Thoracic aorta (tissue), 2 donors: ENCODE measurements around the gene CYFIP2. TPM values are rescaled to one million over a fixed set of nuclear protein-coding genes. Genes with fewer than 3 reads are reported as not detected.

Source experiments
- ATAC-seq: fragments of 150-250 bp; one replicate; pipeline ENCODE4 v1.8.0; 2017; ENCODE audit warnings: low read depth; ENCODE audit not compliant: insufficient number of reproducible peaks, low FRiP score
- DNase-seq: peaks from one replicate; pipeline ENCODE4 v3.0.0-alpha.2; 2020; ENCODE audit warnings: low spot score
- H3K27ac ChIP-seq, 2 donors: fragments of 200-600 bp; sonication (generic); 1 replicate in 1 of 2; 2 replicates in 1 of 2; pipeline ENCODE4 v1.5.1; 2016; ENCODE audit warnings: mild to moderate bottlenecking in 2 of 2, moderate library complexity in 2 of 2
- H3K27me3 ChIP-seq: fragments of 200-600 bp; sonication (generic); replicated peaks from 2 replicates; pipeline ENCODE4 v1.6.0; 2016; ENCODE audit warnings: mild to moderate bottlenecking; ENCODE audit not compliant: insufficient read depth
- H3K36me3 ChIP-seq: fragments of 200-600 bp; sonication (generic); one replicate; pipeline ENCODE4 v1.5.1; 2016
- H3K4me1 ChIP-seq, 2 donors: fragments of 200-600 bp; sonication (generic); 1 replicate in 1 of 2; 2 replicates in 1 of 2; pipeline versions ENCODE4 v1.5.1 to v1.6.0; 2016; ENCODE audit warnings: low read depth in 2 of 2, mild to moderate bottlenecking in 1 of 2; ENCODE audit not compliant: control insufficient read depth in 1 of 2
- H3K4me3 ChIP-seq: fragments of 200-600 bp; sonication (generic); 2 replicates; pipeline ENCODE4 v1.5.1; 2016; ENCODE audit warnings: mild to moderate bottlenecking
- H3K9me3 ChIP-seq: fragments of 200-600 bp; sonication (generic); 2 replicates; pipeline ENCODE4 v1.5.1; 2016
- CTCF ChIP-seq: fragments of 200-600 bp; sonication (generic); IDR thresholded peaks from one replicate; pipeline ENCODE4 v1.5.1; 2019; ENCODE audit warnings: antibody characterized with exemption
- total RNA-seq, 2 donors: library from RNA; depleted of rRNA; stranded (reverse); fragments of >200 nt; gene quantifications; one replicate each; pipeline versions ENCODE4 v1.1.0 to v1.2.3, GENCODE V29; 2016

The CYFIP2 gene
- total RNA-seq, 2 donors from 2014 or later, result 60.0 to 192 TPM

DNA sequence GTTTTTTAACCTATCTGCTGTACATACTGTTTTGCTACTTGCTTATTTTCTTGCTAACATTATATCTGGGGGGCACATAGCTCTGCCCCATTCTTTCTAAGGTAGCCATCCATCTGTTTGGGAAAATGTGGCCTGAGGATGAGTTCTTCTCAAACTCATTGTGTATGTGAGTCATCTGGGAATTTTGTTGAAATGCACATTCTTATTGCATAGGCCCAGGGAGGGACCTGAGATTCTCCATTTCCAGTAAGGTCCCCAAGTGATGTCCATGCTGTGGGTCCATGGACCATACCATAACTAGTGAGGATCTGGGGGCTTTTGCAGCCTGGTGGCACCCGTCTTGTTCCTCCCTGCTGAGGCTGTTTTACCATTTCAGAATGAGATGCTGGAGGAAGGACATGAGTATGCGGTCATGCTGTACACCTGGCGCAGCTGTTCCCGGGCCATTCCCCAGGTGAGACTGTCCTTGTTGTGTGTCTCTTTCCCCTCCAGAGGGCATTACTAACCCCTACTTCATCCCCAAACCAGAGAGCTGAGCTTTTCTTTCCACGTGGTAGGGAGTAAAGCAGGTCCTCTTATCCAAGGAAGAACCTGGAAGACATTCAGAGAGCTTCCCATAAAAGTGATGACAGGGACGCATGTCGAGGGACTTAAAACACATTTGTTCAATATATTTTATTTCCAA, 28.6 kb downstream of the CYFIP2 start:
- TF ChIP-seq CTCF, result no peak
- Histone ChIP-seq H3K4me3 (no peak overlapping the region), H3K27ac (no peak overlapping the region), H3K9me3 (no peaks in the 10 kb centered on the region), H3K36me3 (no peaks in the 10 kb centered on the region), H3K4me1 (no peaks in the 10 kb centered on the region), H3K27me3 (no peaks in the 10 kb centered on the region)
- DNase-seq (no peak), ATAC-seq (no peak)

- Histone ChIP-seq H3K27me3 (no peaks in the 10 kb centered on the region), H3K4me3 (no peak overlapping the region), H3K9me3 (no peaks in the 10 kb centered on the region), H3K36me3 (no peaks in the 10 kb centered on the region), H3K27ac (no peak overlapping the region), H3K4me1 (no peaks in the 10 kb centered on the region)
- ATAC-seq (no peak), DNase-seq (no peak)
- no peak for TF ChIP-seq CTCF
These were observed 29.3 kb downstream of the CYFIP2 start for GRCh38 chr5:157295247-157295646.

DNA sequence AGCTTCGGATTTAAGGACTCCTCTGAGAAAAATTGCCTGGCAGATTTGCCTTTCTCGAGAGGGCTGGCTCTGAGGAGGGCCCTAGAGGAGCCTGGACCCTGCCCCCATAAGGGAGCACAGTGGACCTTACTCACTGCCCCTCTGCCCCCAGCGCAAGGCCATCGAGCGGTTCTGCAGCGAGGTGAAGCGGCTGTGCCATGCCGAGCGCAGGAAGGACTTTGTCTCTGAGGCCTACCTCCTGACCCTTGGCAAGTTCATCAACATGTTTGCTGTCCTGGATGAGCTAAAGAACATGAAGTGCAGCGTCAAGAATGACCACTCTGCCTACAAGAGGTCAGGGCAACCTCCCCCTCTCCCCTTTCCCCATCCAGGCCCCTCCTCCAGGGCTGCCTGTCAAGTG, 34.6 kb downstream of the CYFIP2 start:
- Histone ChIP-seq H3K4me3 (no peak overlapping the region), H3K4me1 (no peaks in the 10 kb centered on the region), H3K9me3 (no peaks in the 10 kb centered on the region), H3K27me3 (no peaks in the 10 kb centered on the region), H3K27ac (no peak overlapping the region), H3K36me3 (peaks cover 4% of the 10 kb centered on the region)
- no peak for TF ChIP-seq CTCF
- DNase-seq, result no peak
- ATAC-seq, result no peak

DNA sequence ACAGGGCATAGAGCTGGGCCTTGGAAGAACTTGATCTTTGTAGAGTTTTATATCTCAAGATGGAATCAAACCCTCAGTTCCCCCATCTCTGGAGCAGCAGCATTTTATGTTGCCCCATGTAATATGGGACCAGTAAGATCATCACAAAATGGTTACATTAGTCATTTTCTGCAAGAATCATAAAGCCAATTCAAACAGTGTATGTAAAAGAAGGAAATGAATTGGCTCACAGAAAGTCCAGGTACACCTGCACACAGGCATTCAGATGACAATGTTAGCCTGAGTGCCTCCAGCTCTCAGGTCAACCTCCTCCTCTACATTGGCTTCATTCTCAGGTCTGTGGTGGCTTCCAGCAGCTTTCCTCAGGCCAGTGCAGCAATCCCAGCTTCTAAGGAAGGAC, 35.1 kb downstream of the CYFIP2 start:
- no peak for DNase-seq
- no peaks in the 10 kb centered on the region for H3K4me1 ChIP-seq
- TF ChIP-seq CTCF, result no peak
- no peak for ATAC-seq
- H3K9me3 ChIP-seq, result no peaks in the 10 kb centered on the region
- peaks cover 4% of the 10 kb centered on the region for H3K36me3 ChIP-seq
- H3K4me3 ChIP-seq, result no peak overlapping the region
- no peak overlapping the region for H3K27ac ChIP-seq
- no peaks in the 10 kb centered on the region for H3K27me3 ChIP-seq

DNA sequence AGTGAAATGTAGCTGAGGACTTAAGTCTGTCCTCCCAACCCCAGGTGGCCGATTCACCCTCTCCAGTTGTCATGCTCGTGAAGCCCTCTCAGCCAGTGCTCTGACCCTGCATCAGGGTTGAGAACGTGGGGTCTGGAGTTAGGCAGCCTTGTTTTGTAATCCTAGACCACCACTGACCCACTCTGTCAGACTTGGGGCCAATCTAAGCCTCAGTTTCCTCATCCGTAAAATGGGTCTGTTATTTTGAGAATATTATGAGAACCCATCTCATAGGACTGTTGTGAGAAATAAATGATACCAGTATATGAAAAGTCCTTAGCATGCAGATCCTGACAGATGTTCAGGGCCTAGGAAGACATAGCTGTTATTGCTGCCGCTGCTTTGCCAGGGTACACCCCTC, 37.1 kb downstream of the CYFIP2 start:
- no peak overlapping the region for H3K4me3 ChIP-seq
- no peaks in the 10 kb centered on the region for H3K9me3 ChIP-seq
- no peak for DNase-seq
- no peak for ATAC-seq
- no peaks in the 10 kb centered on the region for H3K4me1 ChIP-seq
- H3K27ac ChIP-seq, result no peak overlapping the region
- no peak for TF ChIP-seq CTCF
- peaks cover 4% of the 10 kb centered on the region for H3K36me3 ChIP-seq
- no peaks in the 10 kb centered on the region for H3K27me3 ChIP-seq
